ENCODE measurements around the gene LPP. TPM values are rescaled to one million over a fixed set of nuclear protein-coding genes. Genes with fewer than 3 reads are reported as not detected.
A peak's percentile ranks its signal among the peaks of the same experiment; 100 is the strongest.

Gene LPP
- total and polyA plus RNA-seq, 2 donors (not counting 1 experiment from before 2014, with no cell fraction given) = 7.6 to 81.7 TPM

GRCh38 chr3:188298585-188298984, 144.6 kb downstream of the LPP start:
- Histone ChIP-seq H3K4me1 (ENCODE audit: control insufficient read depth in 2 of 2, insufficient read depth in 2 of 2, low read length in 2 of 2) (peaks cover 44 to 47% of the 10 kb centered on the region in 2 donors), H3K27me3 (replicated peaks in 1 of 4; ENCODE audit: control extremely low read depth in 1 of 4, control insufficient read depth in 3 of 4, insufficient read depth in 4 of 4, low read length in 3 of 4) (no peaks in the 10 kb centered on the region), H3K27ac (ENCODE audit: low read length in 2 of 2) (no peak overlapping the region), H3K9me3 (ENCODE audit: control extremely low read depth in 1 of 3, control insufficient read depth in 2 of 3, insufficient read depth in 1 of 3, low read length in 2 of 3) (no peaks in the 10 kb centered on the region), H4K20me1 (ENCODE audit: control insufficient read depth, insufficient read depth, low read length, poor library complexity, severe bottlenecking) (no peaks in the 10 kb centered on the region), H3K36me3 (replicated peaks in 1 of 2; ENCODE audit: control extremely low read depth in 1 of 2, control insufficient read depth in 1 of 2, extremely low read depth in 1 of 2, insufficient read depth in 2 of 2, low read length in 1 of 2) (no peaks in the 10 kb centered on the region), H3K79me2 (ENCODE audit: control insufficient read depth, insufficient read depth, low read length) (peaks cover 13% of the 10 kb centered on the region), H3K9ac (ENCODE audit: low read length) (no peak overlapping the region), H3K4me3 (ENCODE audit: control extremely low read depth in 1 of 5, extremely low read depth in 1 of 5, insufficient read depth in 1 of 5, low read depth in 2 of 5, low read length in 4 of 5) (no peak overlapping the region), H3K4me2 (replicated peaks; ENCODE audit: low read depth, low read length, poor library complexity, severe bottlenecking) (peak overlapping the region; percentile 27), H2AFZ (ENCODE audit: insufficient read depth, low read depth, low read length, poor library complexity, severe bottlenecking) (peak overlapping the region; percentile 11)
- TF ChIP-seq CTCF (IDR thresholded peaks at IDR 0.05) = no peak
- TF ChIP-seq EZH2 (IDR thresholded peaks at IDR 0.05; ENCODE audit: borderline replicate concordance, insufficient read depth, low read depth, low read length, poor library complexity, severe bottlenecking) = no peak
- H3K27me3 Mint-ChIP-seq = no peaks in the 10 kb centered on the region
- peak overlapping the region; percentile 23 for H3K4me3 Mint-ChIP-seq
- intact Hi-C loops (cut with micrococcal nuclease) = loop anchor here (5.0 to 10.0 kb wide), 2 partner anchors 39 to 54 kb away; no protein-coding TSS in a partner anchor
- ChIA-PET POLR2A (no interaction called here), CTCF (interaction anchor here (1.5 to 2.8 kb wide), 4 partner anchors 8 to 558 kb away, joined by 3 to 9 read pairs (median 6); no protein-coding TSS in a partner anchor)
- H3K9me3 Mint-ChIP-seq (ENCODE audit: insufficient read depth) = no peaks in the 10 kb centered on the region
- DNase-seq = no peak
- H3K27ac Mint-ChIP-seq = peak overlapping the region; percentile 15
- no CpG with 5 or more reads among the region's 3 CpGs for WGBS (ENCODE audit: insufficient coverage)
- H3K4me1 Mint-ChIP-seq = peaks cover 85% of the 10 kb centered on the region
- ATAC-seq (ENCODE audit: low read depth) = no peak

- Histone ChIP-seq H4K20me1 (ENCODE audit: control insufficient read depth, insufficient read depth, low read length, poor library complexity, severe bottlenecking) (no peaks in the 10 kb centered on the region), H3K9ac (ENCODE audit: low read length) (no peak overlapping the region), H3K4me2 (replicated peaks; ENCODE audit: low read depth, low read length, poor library complexity, severe bottlenecking) (peak overlapping the region; percentile 27), H3K27ac (ENCODE audit: low read length in 2 of 2) (no peak overlapping the region), H3K36me3 (replicated peaks in 1 of 2; ENCODE audit: control extremely low read depth in 1 of 2, control insufficient read depth in 1 of 2, extremely low read depth in 1 of 2, insufficient read depth in 2 of 2, low read length in 1 of 2) (no peaks in the 10 kb centered on the region), H3K9me3 (ENCODE audit: control extremely low read depth in 1 of 3, control insufficient read depth in 2 of 3, insufficient read depth in 1 of 3, low read length in 2 of 3) (no peaks in the 10 kb centered on the region), H3K27me3 (replicated peaks in 1 of 4; ENCODE audit: control extremely low read depth in 1 of 4, control insufficient read depth in 3 of 4, insufficient read depth in 4 of 4, low read length in 3 of 4) (no peaks in the 10 kb centered on the region), H3K4me3 (ENCODE audit: control extremely low read depth in 1 of 5, extremely low read depth in 1 of 5, insufficient read depth in 1 of 5, low read depth in 2 of 5, low read length in 4 of 5) (no peak overlapping the region), H3K4me1 (ENCODE audit: control insufficient read depth in 2 of 2, insufficient read depth in 2 of 2, low read length in 2 of 2) (peaks cover 44 to 46% of the 10 kb centered on the region in 2 donors), H3K79me2 (ENCODE audit: control insufficient read depth, insufficient read depth, low read length) (peaks cover 13% of the 10 kb centered on the region), H2AFZ (ENCODE audit: insufficient read depth, low read depth, low read length, poor library complexity, severe bottlenecking) (peak overlapping the region; percentile 11)
- Mint-ChIP-seq H3K27ac (peak overlapping the region; percentile 15), H3K4me1 (peaks cover 84% of the 10 kb centered on the region), H3K9me3 (ENCODE audit: insufficient read depth) (no peaks in the 10 kb centered on the region), H3K27me3 (no peaks in the 10 kb centered on the region), H3K4me3 (peak overlapping the region; percentile 23)
- ATAC-seq (ENCODE audit: low read depth) (no peak), DNase-seq (no peak)
- CTCF ChIA-PET = interaction anchor here (1.5 to 2.8 kb wide), 4 partner anchors 8 to 558 kb away, joined by 3 to 9 read pairs (median 6); no protein-coding TSS in a partner anchor
- intact Hi-C loops (cut with micrococcal nuclease) = loop anchor here (5.0 to 10.0 kb wide), 2 partner anchors 38 to 54 kb away; no protein-coding TSS in a partner anchor
- 89% methylated on average over 8 of the region's 11 CpGs for WGBS (ENCODE audit: insufficient coverage)
- no peak for TF ChIP-seq CTCF (IDR thresholded peaks at IDR 0.05)
- no peak for TF ChIP-seq EZH2 (IDR thresholded peaks at IDR 0.05; ENCODE audit: borderline replicate concordance, insufficient read depth, low read depth, low read length, poor library complexity, severe bottlenecking)
- POLR2A ChIA-PET = no interaction called here
Measured at GRCh38 chr3:188299068-188299467, 145.1 kb downstream of the LPP start.
